Measurements from ENCODE around the gene DGKH.
"Not testable (repeated sequence)": the region's sequence is repeated elsewhere in the genome, so short reads cannot be mapped to it uniquely, and the experiment has no call there.

- TF ChIP-seq, protein P1, sequence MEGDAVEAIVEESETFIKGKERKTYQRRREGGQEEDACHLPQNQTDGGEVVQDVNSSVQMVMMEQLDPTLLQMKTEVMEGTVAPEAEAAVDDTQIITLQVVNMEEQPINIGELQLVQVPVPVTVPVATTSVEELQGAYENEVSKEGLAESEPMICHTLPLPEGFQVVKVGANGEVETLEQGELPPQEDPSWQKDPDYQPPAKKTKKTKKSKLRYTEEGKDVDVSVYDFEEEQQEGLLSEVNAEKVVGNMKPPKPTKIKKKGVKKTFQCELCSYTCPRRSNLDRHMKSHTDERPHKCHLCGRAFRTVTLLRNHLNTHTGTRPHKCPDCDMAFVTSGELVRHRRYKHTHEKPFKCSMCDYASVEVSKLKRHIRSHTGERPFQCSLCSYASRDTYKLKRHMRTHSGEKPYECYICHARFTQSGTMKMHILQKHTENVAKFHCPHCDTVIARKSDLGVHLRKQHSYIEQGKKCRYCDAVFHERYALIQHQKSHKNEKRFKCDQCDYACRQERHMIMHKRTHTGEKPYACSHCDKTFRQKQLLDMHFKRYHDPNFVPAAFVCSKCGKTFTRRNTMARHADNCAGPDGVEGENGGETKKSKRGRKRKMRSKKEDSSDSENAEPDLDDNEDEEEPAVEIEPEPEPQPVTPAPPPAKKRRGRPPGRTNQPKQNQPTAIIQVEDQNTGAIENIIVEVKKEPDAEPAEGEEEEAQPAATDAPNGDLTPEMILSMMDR (IDR thresholded peaks at IDR 0.05) = not testable (repeated sequence)
- not testable (repeated sequence) for TF ChIP-seq POLR2A (IDR thresholded peaks at IDR 0.05)
These were observed 92.6 kb downstream of the DGKH start for GRCh38 chr13:42141052-42141451.

Measured in body of pancreas (tissue), 4 donors.